HL-60 (cell line): ENCODE data around the gene PHETA1.

Source experiments
- DNase-seq, 2 experiments: peaks; one replicate each; pipeline ENCODE4 v3.0.0-alpha.2; 2010 to 2020; ENCODE audit warnings: low read depth in 1 of 2, low spot score in 1 of 2
- H3K27ac ChIP-seq: fragments of 250-450 bp; sonication (Bioruptor Pico); replicated peaks from 2 replicates; pipeline ENCODE4 v1.5.1; 2020; ENCODE audit warnings: mild to moderate bottlenecking, moderate library complexity
- H3K27me3 ChIP-seq: fragments of 250-450 bp; sonication (Bioruptor Pico); 2 replicates; pipeline ENCODE4 v1.5.1; 2021; ENCODE audit warnings: mild to moderate bottlenecking, moderate library complexity; ENCODE audit not compliant: insufficient read depth, poor library complexity, severe bottlenecking
- H3K4me3 ChIP-seq: replicated peaks from 2 replicates; pipeline ENCODE4 v1.5.1; 2011; ENCODE audit warnings: mild to moderate bottlenecking, control low read depth, low read length; ENCODE audit not compliant: insufficient read depth
- GABPA ChIP-seq: IDR thresholded peaks from 2 replicates; pipeline ENCODE4 v1.6.1; 2012; ENCODE audit warnings: low read depth
- POLR2AphosphoS5 ChIP-seq: IDR thresholded peaks from 2 replicates; pipeline ENCODE4 v1.6.1; 2012; ENCODE audit warnings: low read depth
- SPI1 ChIP-seq: IDR thresholded peaks from 2 replicates; pipeline ENCODE4 v1.6.1; 2012; ENCODE audit warnings: low read depth, mild to moderate bottlenecking, borderline replicate concordance
- TF ChIP-seq, protein P1 (sequence below): IDR thresholded peaks from one replicate; pipeline ENCODE4 v1.5.1; 2011; ENCODE audit warnings: low read length, control low read depth, inconsistent platforms; ENCODE audit not compliant: insufficient read depth
- TF ChIP-seq, protein P2 (sequence below): IDR thresholded peaks from 2 replicates; pipeline ENCODE4 v1.6.1; 2012; ENCODE audit warnings: low read depth; ENCODE audit not compliant: insufficient replicate concordance

Gene PHETA1

GRCh38 chr12:111359914-111360276 is 9.0 kb downstream of the PHETA1 start:
- H3K27ac ChIP-seq: no peak overlapping the region
- TF ChIP-seq POLR2AphosphoS5: no peak
- no peak for TF ChIP-seq GABPA
- TF ChIP-seq, protein P1, sequence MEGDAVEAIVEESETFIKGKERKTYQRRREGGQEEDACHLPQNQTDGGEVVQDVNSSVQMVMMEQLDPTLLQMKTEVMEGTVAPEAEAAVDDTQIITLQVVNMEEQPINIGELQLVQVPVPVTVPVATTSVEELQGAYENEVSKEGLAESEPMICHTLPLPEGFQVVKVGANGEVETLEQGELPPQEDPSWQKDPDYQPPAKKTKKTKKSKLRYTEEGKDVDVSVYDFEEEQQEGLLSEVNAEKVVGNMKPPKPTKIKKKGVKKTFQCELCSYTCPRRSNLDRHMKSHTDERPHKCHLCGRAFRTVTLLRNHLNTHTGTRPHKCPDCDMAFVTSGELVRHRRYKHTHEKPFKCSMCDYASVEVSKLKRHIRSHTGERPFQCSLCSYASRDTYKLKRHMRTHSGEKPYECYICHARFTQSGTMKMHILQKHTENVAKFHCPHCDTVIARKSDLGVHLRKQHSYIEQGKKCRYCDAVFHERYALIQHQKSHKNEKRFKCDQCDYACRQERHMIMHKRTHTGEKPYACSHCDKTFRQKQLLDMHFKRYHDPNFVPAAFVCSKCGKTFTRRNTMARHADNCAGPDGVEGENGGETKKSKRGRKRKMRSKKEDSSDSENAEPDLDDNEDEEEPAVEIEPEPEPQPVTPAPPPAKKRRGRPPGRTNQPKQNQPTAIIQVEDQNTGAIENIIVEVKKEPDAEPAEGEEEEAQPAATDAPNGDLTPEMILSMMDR: no peak
- TF ChIP-seq, protein P2, sequence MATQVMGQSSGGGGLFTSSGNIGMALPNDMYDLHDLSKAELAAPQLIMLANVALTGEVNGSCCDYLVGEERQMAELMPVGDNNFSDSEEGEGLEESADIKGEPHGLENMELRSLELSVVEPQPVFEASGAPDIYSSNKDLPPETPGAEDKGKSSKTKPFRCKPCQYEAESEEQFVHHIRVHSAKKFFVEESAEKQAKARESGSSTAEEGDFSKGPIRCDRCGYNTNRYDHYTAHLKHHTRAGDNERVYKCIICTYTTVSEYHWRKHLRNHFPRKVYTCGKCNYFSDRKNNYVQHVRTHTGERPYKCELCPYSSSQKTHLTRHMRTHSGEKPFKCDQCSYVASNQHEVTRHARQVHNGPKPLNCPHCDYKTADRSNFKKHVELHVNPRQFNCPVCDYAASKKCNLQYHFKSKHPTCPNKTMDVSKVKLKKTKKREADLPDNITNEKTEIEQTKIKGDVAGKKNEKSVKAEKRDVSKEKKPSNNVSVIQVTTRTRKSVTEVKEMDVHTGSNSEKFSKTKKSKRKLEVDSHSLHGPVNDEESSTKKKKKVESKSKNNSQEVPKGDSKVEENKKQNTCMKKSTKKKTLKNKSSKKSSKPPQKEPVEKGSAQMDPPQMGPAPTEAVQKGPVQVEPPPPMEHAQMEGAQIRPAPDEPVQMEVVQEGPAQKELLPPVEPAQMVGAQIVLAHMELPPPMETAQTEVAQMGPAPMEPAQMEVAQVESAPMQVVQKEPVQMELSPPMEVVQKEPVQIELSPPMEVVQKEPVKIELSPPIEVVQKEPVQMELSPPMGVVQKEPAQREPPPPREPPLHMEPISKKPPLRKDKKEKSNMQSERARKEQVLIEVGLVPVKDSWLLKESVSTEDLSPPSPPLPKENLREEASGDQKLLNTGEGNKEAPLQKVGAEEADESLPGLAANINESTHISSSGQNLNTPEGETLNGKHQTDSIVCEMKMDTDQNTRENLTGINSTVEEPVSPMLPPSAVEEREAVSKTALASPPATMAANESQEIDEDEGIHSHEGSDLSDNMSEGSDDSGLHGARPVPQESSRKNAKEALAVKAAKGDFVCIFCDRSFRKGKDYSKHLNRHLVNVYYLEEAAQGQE: no peak
- no peak for TF ChIP-seq SPI1
- no peak overlapping the region for H3K4me3 ChIP-seq
- no peak for DNase-seq
- no peaks in the 10 kb centered on the region for H3K27me3 ChIP-seq

DNA sequence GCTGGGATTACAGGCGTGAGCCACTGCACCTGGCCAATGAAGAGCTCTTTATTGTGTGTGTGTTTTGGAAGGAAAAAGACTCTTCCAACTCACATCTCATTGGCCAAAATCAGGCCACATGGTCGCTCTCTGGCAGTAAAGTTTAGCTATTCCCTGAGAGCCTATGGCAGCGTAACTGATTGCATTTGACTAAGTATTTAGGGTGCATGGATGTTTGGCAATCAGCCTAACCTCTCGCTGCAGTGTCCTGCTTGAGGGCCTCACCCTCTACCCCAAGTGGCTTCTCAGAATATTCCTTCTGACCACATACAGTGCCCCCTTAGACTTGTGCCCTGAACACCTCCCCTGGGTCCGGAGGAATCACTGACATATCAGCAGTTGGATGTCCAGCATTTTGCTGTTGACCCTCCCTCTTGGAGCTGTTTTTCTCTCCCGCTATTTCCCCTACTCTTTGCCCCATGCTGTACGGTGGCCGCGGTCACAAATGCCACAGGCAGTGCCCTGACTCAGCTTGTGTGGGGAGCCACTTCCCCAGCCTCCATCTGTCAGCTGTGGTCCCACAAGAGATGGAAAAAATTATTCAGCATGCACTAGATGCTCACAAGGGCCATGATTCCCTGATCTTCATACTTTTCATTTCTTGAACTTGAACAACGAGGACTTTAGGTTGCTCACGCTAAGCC is 9.5 kb downstream of the PHETA1 start:
- Histone ChIP-seq H3K4me3 (no peak overlapping the region), H3K27ac (no peak overlapping the region), H3K27me3 (no peaks in the 10 kb centered on the region)
- peak; percentile 55 to 77 for DNase-seq
- TF ChIP-seq SPI1 (peak; percentile 72; the same call in 1 of the 2 replicates), GABPA (no peak), POLR2AphosphoS5 (peak; percentile 81)
- TF ChIP-seq, protein P2: no peak
- TF ChIP-seq, protein P1: no peak

DNA sequence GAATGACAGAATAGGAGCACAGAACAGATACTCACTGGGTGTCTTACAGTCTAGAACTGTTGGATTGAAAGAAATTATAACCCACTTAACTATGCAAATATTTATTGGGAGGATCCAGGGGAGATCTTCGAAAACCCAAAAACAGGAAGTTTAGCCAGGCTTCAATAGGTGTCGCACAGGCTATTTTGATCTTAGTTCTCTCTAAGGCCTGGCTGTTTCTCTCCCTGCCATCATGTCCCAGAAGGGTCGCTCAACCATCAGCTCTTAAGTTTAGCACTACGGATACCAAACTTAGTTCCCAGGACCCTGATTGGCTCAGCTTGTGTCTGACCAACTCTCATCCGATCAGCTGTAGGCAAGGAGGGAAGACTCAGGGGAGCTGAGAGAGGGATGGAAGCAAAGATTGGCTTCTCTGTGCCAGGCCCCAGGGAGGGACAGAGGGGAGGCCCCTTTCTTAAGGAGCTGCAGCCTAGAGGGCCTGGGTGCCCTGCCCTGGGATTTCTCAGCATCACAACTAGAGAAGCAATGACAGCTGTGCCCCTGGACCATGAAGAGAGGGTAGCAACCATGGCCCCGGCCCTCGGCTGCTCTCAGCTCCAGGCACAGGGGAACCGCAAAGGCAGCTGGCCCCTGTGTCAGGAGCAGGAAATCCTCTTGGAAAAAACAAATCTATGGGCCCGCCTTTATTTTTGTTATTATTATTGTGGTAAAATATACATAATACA is 13.5 kb downstream of the PHETA1 start:
- no peaks in the 10 kb centered on the region for H3K27me3 ChIP-seq
- H3K27ac ChIP-seq: no peak overlapping the region
- TF ChIP-seq GABPA (no peak), SPI1 (no peak), POLR2AphosphoS5 (no peak)
- TF ChIP-seq, protein P2: no peak
- no peak for DNase-seq
- H3K4me3 ChIP-seq: no peak overlapping the region
